Eye (tissue), 1 donor: ENCODE data around the gene POU2F3.

Experiments
- DNase-seq: peaks from one replicate; pipeline ENCODE4 v3.0.0-alpha.2; 2015

Gene POU2F3

DNA sequence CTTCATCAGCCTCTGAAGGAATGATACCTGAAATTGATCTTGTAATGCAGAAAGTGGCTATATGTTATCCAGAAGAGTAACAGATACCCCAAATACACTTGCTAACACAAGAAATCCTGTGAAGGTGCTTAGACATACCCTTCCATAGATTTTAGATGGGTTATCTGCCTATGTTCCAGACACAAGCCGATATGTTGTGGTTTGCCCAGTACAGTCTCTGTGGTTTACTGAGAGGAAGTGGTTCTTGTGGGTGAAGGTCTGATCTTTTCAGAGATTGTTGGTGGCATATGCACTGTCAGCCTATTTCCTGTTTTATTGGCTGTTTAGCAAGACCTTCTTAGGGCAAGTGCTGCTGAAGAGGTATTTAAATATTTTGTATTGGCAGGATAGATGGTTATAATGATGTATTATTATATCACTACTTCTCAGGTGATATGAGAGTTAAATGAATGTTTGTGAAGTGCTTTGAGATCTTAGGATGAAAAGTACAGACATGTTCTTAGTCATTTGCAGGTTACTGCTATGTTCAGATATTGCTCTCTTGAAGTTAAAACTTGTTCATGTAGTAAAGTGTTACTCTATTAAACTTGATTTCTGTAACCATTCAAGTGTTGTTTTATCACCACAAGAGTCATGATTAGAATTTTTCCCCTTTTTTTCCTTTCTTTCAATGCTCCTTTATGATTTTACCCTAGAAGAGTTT is 104.5 kb downstream of the POU2F3 start:
- no peak for DNase-seq

DNA sequence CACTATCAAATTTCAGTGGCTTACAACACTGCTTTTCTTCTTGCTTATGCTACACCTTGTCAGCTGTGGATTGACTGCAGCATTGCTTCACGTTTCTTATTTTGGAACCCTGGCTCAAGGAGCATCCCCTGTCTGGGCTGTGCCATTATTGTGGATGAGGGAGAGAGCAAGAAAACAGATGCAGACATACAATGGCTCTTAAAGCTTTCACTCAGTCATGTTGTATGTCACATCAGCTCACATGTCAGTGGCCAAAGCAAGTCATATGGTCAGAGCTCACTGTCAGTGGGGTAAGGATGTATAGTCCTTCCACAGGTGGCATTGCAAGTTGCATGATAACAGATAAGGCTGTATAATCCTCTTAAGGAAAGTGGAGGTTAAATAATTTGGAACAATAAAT is 106.3 kb downstream of the POU2F3 start:
- DNase-seq, result peak; percentile 21

DNA sequence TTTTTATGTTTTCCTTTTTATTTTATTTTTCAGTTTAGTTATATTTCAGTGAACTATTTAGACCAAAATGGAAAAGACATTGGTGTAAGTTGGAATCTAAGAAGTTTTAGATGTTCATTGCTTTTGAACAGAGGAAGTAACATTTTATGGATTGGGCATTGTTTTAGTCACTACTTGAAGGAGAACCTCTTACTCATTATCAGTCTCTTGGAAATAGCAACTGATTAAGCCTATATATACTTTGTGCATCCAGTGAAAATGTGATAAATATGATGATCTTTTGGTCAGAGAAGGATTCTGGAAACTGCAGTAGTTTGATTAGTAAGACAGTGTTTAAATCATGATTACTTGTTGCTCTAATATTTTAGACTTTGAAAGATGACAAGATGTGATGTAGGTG is 110.7 kb downstream of the POU2F3 start:
- no peak for DNase-seq

DNA sequence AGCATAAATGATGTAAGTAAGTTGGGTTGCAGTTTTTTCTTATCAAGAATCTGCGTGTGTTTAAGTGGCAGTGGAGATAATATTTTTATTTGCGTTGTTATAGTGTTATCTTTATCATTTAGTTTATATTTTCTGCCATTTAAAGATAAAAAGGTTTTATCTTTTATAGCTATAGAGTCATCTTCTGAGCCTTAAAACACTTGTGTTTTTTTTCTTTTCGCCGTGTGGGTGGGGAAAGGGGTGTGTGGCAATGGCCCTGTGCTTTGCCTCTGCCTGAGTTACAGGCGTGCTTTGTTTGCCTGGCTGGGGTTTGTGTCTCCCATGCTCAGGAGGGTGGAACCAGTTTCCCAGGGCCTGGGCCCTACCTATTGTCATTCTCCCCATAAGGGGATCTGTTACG is 112.5 kb downstream of the POU2F3 start:
- no peak for DNase-seq

DNA sequence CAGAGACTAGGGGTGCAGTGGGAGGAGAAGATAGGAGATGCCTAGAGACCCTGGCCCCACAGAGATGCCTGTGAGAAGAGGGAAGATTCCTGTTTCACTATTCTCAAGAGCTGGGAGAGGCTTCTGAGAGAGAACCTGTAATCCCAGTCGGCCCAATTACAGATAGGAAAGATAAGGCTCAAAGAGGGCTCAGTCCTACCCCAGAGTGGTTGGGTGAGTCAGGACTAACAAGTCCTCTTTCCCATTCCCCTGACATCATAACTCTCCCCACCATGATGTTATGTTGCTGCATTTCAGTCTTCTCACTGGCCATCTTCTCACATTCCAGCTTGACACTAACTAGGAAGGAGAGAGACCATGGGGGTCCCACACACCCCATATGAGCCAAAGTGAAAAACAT is 114.1 kb downstream of the POU2F3 start:
- DNase-seq, result no peak

DNA sequence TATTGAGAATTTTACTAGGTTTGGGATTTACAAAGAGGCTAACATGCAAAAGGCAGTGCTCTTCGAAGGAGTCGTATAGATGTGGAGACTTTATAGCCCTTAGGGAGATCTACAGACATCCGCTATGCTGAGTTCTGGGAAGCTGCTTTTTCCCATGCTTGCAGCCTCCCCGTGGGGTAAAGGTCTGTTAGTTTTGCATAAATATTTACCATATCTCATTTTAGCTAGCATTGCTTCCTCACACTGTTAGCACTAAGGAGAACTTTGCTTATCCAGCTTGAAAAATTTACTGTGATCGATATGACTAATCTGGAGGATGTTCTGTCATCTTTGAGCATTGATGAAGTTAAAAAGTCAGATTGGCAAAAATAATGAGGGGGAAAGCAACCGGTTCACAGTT is 114.8 kb downstream of the POU2F3 start:
- no peak for DNase-seq

DNA sequence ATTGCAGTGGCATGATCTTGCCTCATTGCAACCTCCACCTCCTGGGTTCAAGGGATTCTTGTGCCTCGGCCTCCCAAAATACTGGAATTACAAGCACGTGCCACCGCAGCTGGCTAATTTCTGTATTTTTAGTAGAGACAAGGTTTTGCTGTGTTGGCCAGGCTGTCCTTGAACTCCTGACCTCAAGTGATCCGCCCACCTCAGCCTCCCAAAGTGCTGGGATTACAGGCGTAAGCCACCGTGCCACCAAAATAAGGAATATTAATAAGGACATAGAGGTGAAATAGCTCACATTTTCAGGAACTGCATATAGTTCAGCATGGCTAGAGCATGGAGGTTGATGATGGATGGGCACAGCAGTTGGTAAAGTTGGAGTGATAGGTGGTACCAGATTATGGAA is 117.7 kb downstream of the POU2F3 start:
- no peak for DNase-seq

DNA sequence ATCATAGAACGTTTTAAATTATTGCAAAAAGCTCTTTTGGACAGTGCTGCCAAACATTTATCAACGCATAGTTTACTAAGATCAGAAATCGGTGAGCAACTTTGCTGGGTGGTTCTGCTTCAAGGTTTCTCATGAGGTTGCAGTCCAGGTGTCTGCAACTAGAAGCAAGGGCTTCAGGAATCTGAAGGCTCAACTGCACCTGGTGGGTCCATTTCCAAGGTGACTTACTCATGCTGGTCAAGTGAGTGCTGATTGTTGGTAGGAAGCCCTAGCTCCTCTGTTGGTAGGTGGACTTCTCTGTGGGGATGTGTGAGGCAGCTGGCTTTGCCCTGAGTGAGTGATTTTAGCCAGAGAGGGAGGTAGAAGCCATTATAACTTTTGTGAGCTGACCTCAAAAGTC is 118.8 kb downstream of the POU2F3 start:
- DNase-seq, result no peak

DNA sequence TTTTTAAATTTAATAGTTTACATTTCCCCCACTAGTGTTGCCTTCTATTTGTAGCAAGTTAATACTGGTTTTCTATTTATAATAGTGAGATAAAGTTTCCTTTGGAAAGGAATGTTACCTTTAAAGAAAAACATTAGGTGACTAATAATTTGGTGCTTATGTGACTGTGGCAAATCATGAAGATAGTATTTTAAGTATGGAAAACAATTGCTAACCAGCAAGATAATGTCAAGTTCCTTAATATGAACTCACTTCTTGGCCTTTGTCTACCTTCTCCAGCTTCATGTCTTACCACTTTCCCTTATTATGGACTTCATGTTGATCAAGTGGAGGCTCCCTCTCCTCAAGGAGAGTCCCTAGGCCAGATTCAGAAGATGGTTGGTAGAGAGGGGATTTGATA is 123.5 kb downstream of the POU2F3 start:
- no peak for DNase-seq

DNA sequence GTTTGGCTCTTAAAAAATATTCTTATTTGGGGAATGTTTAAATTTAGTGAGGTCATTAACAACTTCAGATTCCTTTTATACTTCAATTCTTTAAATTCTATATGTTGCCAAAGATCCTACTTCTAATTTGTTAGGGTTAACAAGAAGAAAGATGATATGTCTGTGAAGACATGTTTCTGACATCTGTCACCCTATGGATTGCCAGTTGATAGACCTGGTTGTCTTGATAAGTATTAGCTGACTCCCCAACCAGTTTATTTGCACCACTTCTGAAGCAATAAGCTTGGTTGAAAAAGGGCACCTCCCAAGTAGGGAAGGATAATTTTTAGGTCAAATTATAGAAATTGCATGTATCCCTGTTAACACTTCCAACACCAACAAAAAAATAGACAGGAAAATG is 125.6 kb downstream of the POU2F3 start:
- no peak for DNase-seq
